GM19455 (cell line): ENCODE data around the gene TDP2.
"Not testable (repeated sequence)": the region's sequence is repeated elsewhere in the genome, so short reads cannot be mapped to it uniquely, and the experiment has no call there.

Experiments
- ATAC-seq: cut with Tn5 transposase; IDR thresholded peaks from one replicate; pipeline ENCODE4 v1.9.1; 2021; ENCODE audit not compliant: unreplicated experiment

Gene TDP2, protein sequence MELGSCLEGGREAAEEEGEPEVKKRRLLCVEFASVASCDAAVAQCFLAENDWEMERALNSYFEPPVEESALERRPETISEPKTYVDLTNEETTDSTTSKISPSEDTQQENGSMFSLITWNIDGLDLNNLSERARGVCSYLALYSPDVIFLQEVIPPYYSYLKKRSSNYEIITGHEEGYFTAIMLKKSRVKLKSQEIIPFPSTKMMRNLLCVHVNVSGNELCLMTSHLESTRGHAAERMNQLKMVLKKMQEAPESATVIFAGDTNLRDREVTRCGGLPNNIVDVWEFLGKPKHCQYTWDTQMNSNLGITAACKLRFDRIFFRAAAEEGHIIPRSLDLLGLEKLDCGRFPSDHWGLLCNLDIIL

DNA sequence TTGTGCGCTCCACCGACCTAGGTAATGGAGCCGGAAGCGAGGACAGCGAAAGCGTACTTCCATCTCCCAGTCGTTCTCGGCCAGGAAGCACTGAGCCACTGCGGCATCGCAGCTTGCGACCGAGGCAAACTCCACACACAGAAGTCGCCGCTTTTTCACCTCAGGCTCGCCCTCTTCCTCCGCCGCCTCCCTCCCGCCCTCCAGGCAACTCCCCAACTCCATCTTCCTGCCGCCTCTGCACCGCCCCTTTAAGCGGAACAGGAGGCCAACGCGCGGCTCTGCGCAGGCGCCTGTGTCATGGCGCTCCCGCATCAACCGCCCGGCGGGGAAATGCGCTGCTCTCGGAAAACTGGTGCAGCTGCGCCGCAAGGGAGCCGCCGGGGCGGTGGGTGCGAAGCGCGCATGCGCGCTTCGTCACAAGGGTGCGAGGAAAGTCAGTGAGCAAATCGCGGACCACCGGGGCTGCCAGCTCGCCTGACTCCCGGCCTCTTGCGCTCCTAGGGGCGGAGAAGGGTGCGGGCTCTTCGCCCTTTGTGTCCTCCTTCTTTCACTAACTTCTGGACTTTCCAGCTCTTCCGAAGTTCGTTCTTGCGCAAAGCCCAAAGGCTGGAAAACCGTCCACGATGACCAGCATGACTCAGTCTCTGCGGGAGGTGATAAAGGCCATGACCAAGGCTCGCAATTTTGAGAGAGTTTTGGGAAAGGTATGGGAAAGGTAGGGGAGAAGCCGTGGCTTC, at the start of gene TDP2, which contains the start of gene ACOT13:
Gene TDP2 (minus strand): TSS at position 259 of the 737 bp plus-strand sequence. CDS start 37 bp downstream, at position 222.
Gene ACOT13 (plus strand): TSS at position 437 of the 737 bp plus-strand sequence. CDS start 187 bp downstream, at position 624.
- peak; percentile 96 for ATAC-seq

DNA sequence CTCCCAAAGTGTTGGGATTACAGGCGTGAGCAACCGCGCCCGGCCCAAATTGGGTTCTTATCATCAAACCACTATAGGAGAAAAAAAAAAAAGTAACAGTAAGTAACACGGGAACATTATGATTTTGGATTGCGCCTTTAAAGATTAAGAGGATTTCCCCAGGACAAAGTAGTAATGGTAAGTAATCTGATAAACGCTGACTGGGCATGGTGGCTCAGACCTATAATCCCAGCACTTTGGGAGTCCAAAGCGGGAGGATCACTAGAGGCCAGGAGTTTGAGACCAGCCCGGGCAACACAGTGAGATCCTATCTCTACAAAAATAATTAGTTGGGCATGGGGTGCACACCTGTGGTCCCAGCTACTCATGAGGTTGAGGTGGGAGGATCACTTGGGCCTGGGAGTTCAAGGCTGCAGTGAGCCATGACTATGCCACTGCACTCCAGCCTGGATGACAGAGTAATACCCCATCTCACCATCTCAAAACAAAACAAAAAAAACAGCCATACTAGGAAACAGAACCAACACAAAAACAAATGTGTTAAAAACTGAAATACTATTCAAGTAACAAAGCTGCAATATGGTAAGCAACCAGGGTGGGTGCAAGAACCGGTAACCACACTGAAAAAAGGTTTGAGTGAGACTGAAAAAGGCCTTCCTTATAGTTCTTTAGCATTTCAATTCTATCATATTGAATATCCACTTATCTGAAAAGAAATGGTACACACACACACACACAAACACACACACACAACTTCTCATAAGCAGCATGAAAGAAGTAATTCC, 44.0 kb upstream of the TDP2 start:
- no peak for ATAC-seq

DNA sequence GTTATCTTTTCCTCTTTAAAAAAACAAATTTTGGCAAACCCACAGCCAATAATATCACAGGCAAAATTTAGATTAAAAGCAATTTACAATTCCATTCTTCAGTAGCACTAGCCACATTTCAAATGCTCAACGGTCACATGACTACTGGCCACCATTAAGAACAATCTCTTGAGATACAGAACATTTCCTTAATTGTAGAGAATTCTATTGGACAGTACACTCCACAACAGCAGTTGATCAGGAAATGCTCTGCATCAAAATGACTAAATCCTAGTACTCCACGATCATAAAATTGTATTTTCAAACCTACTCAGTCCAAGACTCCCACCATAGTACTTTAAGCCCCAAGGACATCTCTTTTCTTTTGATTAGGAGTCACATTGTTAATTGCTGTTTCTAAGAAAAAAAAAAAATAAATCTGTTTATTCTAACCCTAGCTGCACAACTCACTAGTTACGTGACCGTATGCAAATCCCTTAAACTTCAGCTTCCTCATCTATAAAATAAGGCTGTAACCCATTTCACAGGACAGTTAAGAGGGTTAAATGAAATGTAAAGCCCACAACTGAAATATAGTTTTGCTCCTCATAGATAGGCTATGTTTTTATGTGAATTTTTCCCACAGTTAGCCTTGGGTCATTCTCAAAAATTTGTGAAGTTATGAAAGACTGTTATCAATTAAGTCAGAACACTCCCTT, 42.5 kb upstream of the TDP2 start:
- no peak for ATAC-seq

DNA sequence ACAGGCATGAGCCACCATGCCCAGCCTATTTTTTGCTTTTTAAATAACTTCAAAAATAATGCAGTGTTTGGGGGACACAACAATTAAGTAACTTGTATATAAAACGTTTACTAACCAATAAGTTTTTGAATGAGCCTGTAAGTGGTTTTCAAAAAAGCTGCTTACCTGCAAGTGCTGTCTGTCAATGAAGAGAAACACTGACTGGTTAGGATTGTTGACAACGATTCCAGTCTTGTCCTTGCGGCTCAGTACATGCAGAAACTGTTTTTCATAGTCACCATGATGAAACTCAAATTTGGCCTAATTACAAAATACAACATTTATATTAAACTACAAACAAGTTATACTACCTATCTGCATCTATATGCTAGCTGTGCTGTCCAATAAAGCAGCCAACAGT, 41.9 kb upstream of the TDP2 start:
- ATAC-seq: no peak

DNA sequence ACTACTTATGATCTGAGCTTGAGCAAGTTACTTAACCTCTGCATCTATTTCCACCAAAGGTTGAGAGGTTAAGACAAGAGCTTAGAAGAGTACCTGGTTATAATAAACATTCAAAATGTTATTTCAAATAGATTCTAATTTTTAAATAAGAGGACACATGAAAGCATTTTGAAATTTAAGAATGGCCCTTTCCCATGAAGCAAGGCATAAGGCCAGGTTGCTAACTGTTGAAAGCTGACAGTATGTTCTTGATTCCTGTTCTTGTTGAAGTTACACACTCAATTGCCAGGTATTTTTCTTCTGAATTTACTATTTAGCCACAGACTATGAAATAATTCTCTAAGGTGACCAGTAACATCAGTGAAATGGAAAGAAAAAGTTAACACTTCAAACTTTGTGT, 37.8 kb upstream of the TDP2 start:
- no peak for ATAC-seq

DNA sequence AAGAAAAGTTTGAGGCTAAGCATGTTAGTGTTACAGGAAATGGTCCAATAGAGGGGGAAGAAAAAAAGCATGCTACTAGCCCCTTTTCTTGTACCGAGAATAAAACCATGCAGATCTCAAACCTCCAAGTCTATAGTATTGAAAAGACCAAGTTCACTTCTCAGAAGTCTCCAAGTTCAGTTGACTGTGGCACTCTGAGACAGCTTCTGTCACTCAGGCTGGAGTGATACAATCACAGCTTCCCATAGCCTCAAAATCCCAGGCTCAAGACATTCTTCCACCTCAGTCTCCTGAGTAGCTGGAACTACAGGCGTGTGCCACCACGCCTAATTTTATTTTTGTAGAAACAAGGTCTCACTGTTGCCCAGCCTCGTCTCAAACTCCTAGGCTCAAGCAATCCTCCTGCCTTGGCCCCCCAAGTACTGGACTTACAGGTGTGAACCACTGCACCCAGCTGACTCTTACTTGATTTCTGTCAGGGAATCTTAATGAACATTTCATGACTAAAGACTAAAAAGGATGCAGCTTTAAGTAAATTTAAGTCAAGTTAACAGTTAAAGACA, 36.1 kb upstream of the TDP2 start:
- ATAC-seq: no peak

DNA sequence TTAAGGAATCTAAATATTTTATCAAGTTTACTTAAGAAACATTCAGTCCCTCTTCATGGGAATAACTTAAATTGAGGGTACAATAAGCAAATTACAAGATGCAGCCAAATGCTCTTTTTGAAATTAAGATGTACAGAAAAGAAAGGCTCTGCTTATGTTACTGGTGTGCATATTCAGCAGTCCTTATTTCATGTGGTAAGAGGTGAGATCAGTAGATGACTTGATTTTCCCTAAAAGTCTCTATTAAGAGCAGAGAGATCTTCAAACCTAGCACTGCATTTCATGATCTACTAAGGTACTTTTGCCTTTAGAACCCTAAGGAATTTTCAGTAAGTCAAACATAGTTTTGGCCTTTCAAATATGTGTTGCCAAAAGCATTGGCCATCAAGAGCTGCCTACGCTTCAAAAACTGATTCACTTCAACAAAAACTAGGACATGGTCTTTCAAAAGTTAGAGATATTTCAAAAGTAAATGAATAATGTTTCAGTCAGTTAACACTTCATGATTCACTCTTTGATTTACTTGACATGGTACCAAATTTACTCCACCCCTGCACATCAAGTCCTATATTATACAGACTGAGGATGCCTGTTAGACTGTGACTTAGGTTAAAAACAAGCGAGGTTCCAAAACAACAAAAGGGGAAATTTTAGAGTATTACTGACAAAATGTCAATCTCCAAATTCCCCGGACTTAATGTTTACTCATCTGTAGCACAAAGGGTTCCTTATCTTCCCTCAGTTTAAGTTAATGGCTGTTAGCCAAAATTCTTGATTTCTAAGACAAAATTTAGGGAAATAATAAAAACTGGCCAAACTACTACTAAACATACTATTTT, 33.0 kb upstream of the TDP2 start:
- no peak for ATAC-seq

DNA sequence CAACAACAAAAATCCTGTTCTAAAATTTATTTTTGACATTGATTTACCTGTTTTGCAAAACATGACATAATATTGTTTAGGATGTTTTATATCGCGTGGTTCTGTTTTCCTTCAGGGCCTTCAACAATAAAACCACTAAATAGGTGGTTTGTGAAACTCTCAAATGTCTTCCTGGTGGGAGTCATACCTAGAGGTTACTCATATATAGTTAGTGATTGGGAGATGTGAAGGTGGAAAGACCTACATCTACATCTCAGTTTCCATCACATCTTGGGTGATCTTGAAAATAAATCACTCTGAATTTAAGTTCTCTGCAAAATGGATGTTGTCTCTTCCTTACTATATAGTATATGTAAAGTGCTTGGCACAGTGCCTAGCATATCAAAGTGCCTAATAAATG, 29.4 kb upstream of the TDP2 start:
- ATAC-seq: no peak

DNA sequence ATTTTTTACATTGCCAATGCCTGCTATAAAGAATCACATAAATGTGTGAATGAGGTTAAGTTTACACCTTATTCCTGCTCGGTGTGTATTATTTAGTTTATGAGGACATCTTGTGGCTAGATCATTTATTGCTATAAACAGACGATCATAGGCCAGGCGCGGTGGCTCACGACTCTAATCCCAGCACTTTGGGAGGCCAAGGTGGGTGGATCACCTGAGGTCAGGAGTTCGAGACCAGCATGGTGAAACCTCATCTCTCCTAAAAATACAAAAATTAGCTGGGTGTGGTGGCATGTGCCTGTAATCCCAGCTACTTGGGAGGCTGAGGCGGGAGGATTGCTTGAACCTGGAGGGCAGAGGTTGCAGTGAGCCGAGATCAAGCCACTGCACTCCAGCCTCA, 28.9 kb upstream of the TDP2 start:
- not testable (repeated sequence) for ATAC-seq

DNA sequence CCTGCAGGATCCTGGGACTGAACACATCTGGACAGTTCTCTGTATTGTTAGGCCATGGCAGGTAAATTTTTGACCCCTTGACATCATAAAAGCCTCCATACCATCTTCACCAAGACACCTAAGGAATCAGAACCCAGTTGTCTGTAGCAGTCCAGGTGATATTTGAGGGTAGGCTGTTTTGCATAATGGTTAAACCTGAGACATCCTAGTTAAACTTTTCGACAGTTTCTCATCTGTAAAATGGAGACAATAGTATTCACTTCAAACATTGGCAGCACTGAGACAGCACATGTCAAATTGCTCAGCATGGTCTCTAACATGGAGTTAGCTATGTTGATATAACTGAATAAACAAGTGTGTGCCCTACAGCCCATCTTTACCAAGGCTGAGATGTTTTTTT, 27.5 kb upstream of the TDP2 start:
- ATAC-seq: no peak

DNA sequence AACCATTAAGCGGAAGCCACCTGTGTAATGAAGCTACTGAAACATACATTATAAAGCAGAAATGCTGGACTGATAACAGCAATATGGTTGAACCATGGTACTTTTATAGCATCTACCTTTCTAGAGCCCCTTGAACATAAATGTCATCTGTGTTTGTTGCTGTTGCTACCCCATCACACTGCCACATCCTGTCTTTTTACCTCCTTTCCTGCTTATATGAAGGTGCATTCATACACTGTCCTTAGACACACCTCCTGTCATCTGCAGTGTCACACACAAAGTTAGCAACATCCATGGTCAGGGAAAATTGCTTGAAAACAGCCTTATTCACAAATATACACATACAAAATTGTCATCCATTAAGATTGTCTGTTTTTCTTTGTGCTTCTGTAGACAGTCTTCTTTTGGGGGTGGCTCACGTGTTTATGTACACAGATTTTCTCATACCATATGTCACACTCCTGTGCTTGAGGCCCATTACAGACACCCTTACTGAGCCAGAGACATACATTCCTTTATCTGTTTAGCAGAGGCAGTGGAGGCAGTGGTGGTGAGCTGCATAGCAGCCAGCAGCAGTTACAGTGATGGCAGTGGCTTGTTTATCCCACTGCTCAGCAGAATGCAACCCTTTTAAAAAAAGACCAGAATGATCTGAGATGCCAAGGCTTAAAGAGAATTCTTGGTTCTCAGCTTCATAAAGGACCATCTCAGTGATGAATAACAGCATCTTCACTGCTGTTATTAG, 26.3 kb upstream of the TDP2 start:
- ATAC-seq: no peak

DNA sequence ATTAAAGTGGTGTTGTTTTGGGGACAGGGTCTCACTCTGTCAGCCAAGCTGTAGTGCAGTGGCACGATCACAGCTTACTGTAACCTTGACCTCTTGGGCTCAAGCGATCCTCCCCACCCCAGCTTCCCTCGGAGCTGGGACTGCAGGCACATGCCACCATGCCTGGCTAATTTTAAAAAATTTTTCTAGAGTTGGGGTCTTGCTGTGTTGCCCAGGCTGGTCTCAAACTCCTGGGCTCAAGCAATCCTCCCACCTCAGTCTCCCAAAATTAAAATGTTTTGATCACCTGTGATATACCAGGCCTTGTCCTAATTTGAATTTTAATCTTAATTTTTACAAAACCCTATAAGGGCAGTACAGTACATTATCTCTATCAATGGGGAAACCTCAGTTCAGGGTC, 25.7 kb upstream of the TDP2 start:
- no peak for ATAC-seq

DNA sequence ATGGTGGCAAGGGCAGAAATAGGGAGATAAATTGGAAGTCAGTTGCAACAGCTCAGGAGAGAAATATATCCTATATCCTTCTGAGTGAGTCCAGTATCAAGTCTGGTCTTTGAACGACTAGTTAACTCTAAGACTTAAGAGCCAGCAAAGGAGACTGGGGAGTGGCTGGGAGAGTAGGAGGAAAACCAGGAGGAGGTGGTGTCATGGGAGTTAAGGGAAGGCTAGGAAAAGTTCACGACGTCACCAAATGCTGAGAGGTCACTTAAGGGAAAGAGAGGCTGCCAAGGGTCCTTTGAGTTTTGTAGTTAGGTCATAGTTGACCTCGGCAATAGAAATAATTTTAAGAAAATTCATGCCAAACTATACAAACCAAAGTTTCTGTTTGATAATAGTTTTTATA, 25.3 kb upstream of the TDP2 start:
- no peak for ATAC-seq

DNA sequence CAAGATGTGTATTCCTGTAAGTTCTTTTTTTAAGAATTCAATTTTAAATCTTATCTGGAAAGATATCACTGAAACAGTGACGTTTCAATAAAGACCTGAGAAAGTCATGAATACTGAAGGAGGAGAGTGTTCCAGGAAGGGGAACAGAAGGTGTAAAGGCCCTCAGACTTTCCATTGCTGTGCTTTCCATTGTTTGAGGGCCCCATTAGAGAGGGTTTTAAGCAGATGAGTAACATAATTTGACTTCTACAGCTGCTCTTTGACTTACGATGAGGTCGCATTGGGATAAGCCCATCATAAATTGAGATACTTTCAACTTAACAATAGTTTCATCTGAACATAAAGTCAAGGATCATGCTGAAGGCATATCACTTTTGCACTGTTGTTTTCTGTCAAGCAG, 24.9 kb upstream of the TDP2 start:
- ATAC-seq: no peak

DNA sequence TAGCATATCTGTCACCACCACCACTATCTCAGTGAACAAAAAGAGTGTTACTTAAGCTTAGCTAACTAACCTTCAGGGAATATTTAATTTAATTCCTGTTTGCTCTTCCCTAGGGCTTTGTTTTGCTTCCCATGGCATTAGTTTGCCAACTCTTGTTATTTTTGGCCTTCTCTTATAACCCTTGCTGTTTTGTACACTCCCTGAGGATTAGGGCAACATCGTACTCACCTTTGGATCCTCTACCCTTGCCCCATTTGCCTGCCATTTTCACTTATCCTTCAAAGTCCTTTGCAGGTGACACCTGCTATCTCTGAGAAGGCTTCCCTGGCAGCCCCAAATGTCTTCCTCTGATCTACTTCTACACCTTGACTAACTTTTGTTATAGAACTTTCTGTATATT, 23.9 kb upstream of the TDP2 start:
- ATAC-seq: no peak

DNA sequence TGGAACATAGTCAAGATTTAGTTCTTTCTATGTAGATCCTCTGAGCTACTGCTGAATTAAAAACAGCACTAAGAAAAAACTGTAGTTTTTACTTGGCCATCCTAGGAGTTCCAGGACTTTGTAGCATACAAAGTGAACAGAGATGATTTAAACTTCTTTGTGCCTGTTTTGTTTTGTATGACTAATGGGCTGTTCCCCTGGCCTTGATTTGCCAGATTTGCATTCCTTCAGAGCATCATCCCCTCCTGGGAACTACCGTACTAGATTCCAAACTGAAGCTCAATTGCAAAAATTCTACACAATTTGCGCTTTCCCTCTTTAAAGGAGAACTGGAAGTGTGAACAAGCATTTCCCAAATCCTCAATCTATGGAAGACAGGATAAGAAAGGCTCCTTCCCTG, 23.3 kb upstream of the TDP2 start:
- no peak for ATAC-seq

DNA sequence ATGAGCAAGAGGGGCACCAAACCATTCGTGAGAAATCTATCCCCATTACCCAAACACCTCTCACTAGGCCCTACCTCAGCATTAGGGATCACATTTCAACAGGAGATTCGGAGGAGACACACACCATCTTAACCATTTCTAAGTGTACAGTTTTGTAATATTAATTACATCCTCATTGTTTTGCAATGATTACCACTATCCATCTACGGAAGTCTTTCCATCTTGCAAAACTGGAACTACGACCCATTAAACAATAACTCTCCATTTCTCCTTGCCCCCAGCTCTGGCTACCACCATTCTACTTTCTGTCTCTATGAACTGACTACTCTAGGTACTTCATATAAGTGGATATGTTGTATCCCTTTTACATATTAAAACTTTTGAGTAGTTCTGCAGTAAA, 20.2 kb upstream of the TDP2 start:
- no peak for ATAC-seq

DNA sequence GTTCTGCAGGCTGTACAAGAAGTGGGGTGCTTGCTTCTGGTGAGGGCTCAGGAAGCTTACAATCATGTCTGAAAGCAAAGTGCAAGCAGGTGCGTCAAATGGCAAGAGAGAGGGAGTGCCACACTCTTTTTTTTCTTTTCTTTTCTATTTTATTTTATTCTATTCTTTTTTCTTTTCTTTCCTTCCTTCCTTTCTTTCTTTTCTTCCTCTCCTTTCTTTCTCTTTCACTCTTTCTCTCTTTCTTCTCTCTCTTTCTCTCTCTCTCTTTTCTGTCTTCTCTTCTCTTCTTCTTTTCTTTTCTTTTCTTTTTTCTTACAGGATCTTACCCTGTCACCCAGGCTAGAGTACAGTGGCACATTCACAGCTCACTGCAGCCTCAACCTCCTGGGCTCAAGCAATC, 19.7 kb upstream of the TDP2 start:
- no peak for ATAC-seq
